Activated naive CD8-positive, alpha-beta T cell treated with anti-CD3 and anti-CD28 coated beads, Interleukin-2, amount 10 ng/mL, durations not matched to agents 7 days and 5 days (primary cell): ENCODE measurements around the gene TTLL13. TPM values are rescaled to one million over a fixed set of nuclear protein-coding genes. Genes with fewer than 3 reads are reported as not detected.
"Not testable (repeated sequence)": the region's sequence is repeated elsewhere in the genome, so short reads cannot be mapped to it uniquely, and the experiment has no call there.

Source experiments
- ATAC-seq: fragments of 150-1000 bp; cut with Tn5 transposase; one replicate; pipeline ENCODE4 v1.10.0; 2021; ENCODE audit warnings: low read depth, moderate library complexity
- POLR2A ChIA-PET: fragments of 350-600 bp; sonication (Branson Sonifier 250); formaldehyde crosslinking; loops from one replicate; lab custom pipeline; 2021; ENCODE audit warnings: antibody characterized with exemption; lab: Charles Lee
- DNase-seq: peaks from one replicate; pipeline ENCODE4 v3.0.0; 2021
- H3K27ac Mint-ChIP-seq: one replicate; pipeline ENCODE4 v1.8.0; 2022; ENCODE audit warnings: mild to moderate bottlenecking, mixed read lengths
- H3K27me3 Mint-ChIP-seq: one replicate; pipeline ENCODE4 v1.8.0; 2022; ENCODE audit warnings: mild to moderate bottlenecking, moderate library complexity, mixed read lengths
- H3K36me3 Mint-ChIP-seq: one replicate; pipeline ENCODE4 v1.8.0; 2021; ENCODE audit warnings: mild to moderate bottlenecking, mixed read lengths
- H3K4me1 Mint-ChIP-seq: one replicate; pipeline ENCODE4 v1.8.0; 2021; ENCODE audit warnings: mixed read lengths
- H3K4me3 Mint-ChIP-seq: one replicate; pipeline ENCODE4 v1.8.0; 2022; ENCODE audit warnings: mild to moderate bottlenecking, moderate library complexity, mixed read lengths
- H3K9me3 Mint-ChIP-seq: one replicate; pipeline ENCODE4 v1.8.0; 2021; ENCODE audit warnings: mixed read lengths
- total RNA-seq, 2 experiments: library from RNA; stranded (reverse); gene quantifications; one replicate each; pipeline ENCODE4 v1.2.3, GENCODE V29; 2021

TTLL13 gene
- total RNA-seq, 2 experiments from 2014 or later: 0.47 to 1.5 TPM

DNA sequence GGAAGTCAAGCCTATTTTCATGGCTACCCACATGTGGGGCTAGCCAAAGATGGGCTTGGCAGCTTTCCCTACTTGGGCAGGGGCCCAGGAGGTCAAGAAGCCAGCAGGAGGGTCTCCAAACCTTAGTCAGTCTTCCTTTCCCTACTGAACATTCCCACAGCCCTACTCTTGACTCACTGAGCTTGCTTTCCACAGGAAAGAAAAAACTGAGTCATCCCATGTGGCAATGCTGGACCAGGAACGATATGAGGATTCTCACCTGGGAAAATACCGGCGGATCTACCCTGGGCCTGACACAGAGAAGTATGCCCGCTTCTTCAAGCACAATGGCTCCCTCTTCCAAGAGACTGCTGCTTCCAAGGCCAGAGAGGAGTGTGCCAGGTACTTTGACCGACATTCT, 12.5 kb downstream of the TTLL13 start:
- ATAC-seq: no peak
- Mint-ChIP-seq H3K27ac (no peak overlapping the region), H3K27me3 (no peaks in the 10 kb centered on the region), H3K4me1 (peaks cover 10% of the 10 kb centered on the region), H3K4me3 (no peak overlapping the region), H3K9me3 (no peaks in the 10 kb centered on the region), H3K36me3 (no peaks in the 10 kb centered on the region)
- DNase-seq: no peak
- POLR2A ChIA-PET: interaction anchor here (2.8 kb wide), 1 partner anchor 28 kb away, joined by 9 read pairs; the partner anchor contains the start of genes CIB1 and GDPGP1

DNA sequence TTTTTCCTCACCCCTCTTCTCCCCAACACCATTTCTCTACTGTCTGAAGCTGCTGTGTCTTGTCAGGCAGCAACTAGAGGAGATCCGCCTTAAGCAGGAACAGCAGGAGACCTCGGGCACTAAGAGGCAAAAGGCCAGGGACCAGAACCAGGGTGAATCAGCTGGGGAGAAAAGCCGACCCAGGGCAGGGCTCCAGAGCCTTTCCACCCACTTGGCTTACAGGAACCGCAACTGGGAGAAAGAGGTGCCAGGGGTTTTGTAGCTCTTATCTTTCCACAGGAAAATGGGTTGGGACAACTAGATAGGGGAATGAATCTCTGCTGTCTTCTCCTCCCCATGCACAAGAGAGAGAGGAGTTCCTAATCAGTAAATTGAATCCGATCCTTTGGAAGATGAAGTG, 13.1 kb downstream of the TTLL13 start:
- Mint-ChIP-seq H3K9me3 (no peaks in the 10 kb centered on the region), H3K4me1 (peaks cover 16% of the 10 kb centered on the region), H3K4me3 (no peak overlapping the region), H3K36me3 (no peaks in the 10 kb centered on the region), H3K27me3 (no peaks in the 10 kb centered on the region), H3K27ac (no peak overlapping the region)
- ATAC-seq (no peak), DNase-seq (no peak)
- POLR2A ChIA-PET: interaction anchor here (1.2 to 2.8 kb wide), 2 partner anchors 13 to 29 kb away, joined by 3 to 9 read pairs; partner anchors contain the start of genes CIB1, GDPGP1 and TTLL13

DNA sequence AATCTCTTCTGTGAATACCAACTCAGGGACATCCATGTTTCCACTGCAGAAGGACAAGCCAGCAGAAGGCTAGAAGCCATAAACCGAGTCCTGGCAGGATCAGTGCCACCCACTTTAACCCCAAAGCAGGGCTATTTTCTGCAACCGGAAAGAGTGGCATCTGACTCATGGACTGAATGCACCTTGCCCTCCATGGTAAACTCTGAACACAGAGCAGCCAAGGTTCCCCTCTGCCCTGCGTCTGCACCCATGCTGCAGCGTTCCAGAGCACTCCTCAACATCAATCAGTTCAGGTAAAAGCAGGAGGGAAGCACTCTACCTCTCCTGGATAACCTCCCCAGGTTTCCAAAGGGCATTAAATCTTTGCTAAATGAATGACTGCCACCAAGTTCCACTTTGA, 15.3 kb downstream of the TTLL13 start:
- no peaks in the 10 kb centered on the region for H3K27me3 Mint-ChIP-seq
- POLR2A ChIA-PET: interaction anchor here (2.8 kb wide), 1 partner anchor 31 kb away, joined by 9 read pairs; the partner anchor contains the start of genes CIB1 and GDPGP1
- ATAC-seq (no peak), DNase-seq (peak; percentile 33)
- H3K4me3 Mint-ChIP-seq: peak overlapping the region; percentile 96
- peaks cover 9% of the 10 kb centered on the region for H3K36me3 Mint-ChIP-seq
- no peaks in the 10 kb centered on the region for H3K9me3 Mint-ChIP-seq
- peaks cover 27% of the 10 kb centered on the region for H3K4me1 Mint-ChIP-seq
- H3K27ac Mint-ChIP-seq: peak overlapping the region; percentile 98

DNA sequence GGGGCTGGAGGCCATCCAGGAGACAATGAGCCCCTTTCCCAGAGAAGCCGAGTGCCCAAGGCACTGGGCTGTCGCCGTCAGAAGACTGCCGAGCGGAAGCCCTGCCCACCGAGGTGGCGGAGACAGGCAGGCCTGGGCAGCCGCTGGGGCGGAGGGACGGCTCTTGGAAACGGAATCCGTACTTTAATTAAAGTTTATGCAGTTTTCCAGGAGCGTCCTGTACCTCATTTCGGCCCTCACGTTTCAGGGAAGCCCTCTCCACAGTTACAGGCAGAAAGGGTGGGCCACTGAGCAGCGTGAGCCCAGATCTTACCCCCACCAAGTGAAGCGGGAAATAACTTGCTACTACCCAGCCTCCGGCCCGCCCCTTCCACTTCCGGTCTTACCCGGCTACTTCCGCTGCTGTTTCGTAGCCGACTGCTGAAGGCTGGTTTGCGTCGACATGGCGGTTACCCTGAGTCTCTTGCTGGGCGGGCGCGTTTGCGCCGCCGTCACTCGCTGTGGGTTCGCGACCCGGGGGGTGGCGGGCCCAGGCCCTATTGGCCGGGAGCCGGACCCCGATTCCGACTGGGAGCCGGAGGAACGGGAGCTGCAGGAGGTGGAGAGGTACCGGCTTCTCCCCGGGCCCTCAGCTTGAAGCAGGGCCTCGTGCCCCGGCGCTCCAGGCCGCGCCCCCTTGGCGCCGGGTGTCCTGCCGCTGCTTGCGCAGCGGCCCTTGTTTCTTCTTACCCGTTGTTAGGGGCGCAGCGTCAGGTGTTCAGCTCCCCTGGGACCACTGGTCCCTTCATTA, 16.1 kb downstream of the TTLL13 start, which contains the start of gene NGRN:
NGRN (plus strand) TSS at position 402 of the 790 bp plus-strand sequence; CDS start at position 443, 41 bp downstream.
- Mint-ChIP-seq H3K27me3 (no peaks in the 10 kb centered on the region), H3K4me1 (peaks cover 32% of the 10 kb centered on the region)

DNA sequence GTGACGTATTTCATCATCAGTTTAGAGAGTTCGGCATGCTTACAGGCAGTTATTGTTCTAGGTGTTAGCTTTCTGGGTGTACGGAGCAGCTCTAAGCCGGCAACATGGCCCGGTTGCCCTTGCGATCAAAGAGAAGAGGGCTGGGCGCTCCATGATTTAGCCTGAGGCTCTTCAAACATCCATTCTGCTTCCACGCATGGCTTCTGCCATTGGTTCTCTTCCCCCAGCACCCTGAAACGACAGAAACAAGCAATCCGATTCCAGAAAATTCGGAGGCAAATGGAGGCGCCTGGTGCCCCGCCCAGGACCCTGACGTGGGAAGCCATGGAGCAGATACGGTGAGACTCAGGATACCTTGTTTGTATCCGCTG, 16.7 kb downstream of the TTLL13 start:
- H3K9me3 Mint-ChIP-seq: no peaks in the 10 kb centered on the region
- peak overlapping the region; percentile 98 for H3K27ac Mint-ChIP-seq
- DNase-seq (peak; percentile 67), ATAC-seq (peak; percentile 22)
- peak overlapping the region; percentile 96 for H3K4me3 Mint-ChIP-seq
- no peaks in the 10 kb centered on the region for H3K27me3 Mint-ChIP-seq
- peaks cover 15% of the 10 kb centered on the region for H3K36me3 Mint-ChIP-seq
- peaks cover 33% of the 10 kb centered on the region for H3K4me1 Mint-ChIP-seq
- POLR2A ChIA-PET: interaction anchor here (0.7 to 1.4 kb wide), 10 partner anchors 14 to 1214 kb away, joined by 3 to 29 read pairs (median 3); partner anchors contain the start of genes CIB1, GDPGP1, HDDC3 and IQGAP1

More for the DNA sequence above, 16.1 kb downstream of the TTLL13 start, which contains the start of gene NGRN:
- Mint-ChIP-seq H3K4me3 (peak within 1 kb of the TSS; percentile 96), H3K27ac (peak within 1 kb of the TSS; percentile 98), H3K9me3 (no peaks in the 10 kb centered on the region), H3K36me3 (peaks cover 15% of the 10 kb centered on the region)
- peak; percentile 93 for DNase-seq
- POLR2A ChIA-PET: interaction anchor here (0.7 to 1.4 kb wide), 10 partner anchors 13 to 1214 kb away, joined by 3 to 29 read pairs (median 3); partner anchors contain the start of genes CIB1, GDPGP1, HDDC3 and IQGAP1
- ATAC-seq: peak; percentile 89

DNA sequence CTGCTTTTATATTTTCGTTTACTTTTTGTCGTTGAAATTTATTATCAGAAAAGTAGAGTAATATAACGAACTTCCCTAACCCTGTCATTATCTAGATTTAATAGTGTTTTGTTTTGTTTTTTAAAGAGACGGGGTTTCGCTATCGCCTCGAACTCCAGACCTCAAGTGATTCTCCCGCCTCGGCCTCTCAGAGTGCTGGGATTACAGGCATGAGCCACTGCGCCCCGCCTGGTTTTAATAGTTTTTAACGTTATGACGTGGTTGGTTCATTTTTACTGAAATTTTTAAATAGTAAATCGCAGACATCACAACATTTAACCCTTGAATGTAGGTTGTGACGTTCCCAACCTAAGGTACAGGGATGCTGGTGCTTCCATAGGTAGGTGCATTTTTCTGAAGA, 17.1 kb downstream of the TTLL13 start:
- peak overlapping the region; percentile 98 for H3K27ac Mint-ChIP-seq
- POLR2A ChIA-PET: interaction anchor here (0.7 to 1.4 kb wide), 7 partner anchors 14 to 666 kb away, joined by 3 to 29 read pairs (median 4); partner anchors contain the start of genes CIB1, GDPGP1, HDDC3 and IQGAP1
- peak overlapping the region; percentile 96 for H3K4me3 Mint-ChIP-seq
- no peak for DNase-seq
- no peaks in the 10 kb centered on the region for H3K9me3 Mint-ChIP-seq
- no peaks in the 10 kb centered on the region for H3K27me3 Mint-ChIP-seq
- peaks cover 37% of the 10 kb centered on the region for H3K4me1 Mint-ChIP-seq
- no peak for ATAC-seq
- peaks cover 17% of the 10 kb centered on the region for H3K36me3 Mint-ChIP-seq

DNA sequence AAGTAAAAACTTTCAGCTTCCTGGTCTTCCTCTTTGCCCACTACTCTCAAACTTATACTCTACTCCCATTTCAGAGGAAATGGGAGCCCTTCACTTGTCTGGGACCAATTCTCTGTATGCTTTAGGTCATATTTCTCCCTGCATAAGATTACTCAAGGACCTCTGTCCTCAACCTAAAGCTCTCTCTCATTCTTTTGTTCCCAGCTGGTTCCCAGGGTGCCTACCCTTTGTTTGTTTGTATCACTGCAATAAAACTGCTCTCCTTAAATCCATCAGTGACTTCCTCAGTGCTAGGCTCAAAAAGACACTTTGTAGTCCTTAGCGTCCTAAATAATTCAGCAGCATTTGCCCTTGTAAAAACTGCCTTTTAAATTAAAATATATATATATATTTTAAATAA, 19.1 kb downstream of the TTLL13 start:
- H3K27me3 Mint-ChIP-seq: no peaks in the 10 kb centered on the region
- ATAC-seq (no peak), DNase-seq (no peak)
- peaks cover 20% of the 10 kb centered on the region for H3K36me3 Mint-ChIP-seq
- H3K27ac Mint-ChIP-seq: peak overlapping the region; percentile 52
- POLR2A ChIA-PET: interaction anchor here (1.0 to 2.3 kb wide), 3 partner anchors 35 to 68 kb away, joined by 4 to 9 read pairs (median 8); partner anchors contain the start of genes CIB1, GDPGP1 and SEMA4B
- peaks cover 42% of the 10 kb centered on the region for H3K4me1 Mint-ChIP-seq
- no peaks in the 10 kb centered on the region for H3K9me3 Mint-ChIP-seq
- peak overlapping the region; percentile 59 for H3K4me3 Mint-ChIP-seq

DNA sequence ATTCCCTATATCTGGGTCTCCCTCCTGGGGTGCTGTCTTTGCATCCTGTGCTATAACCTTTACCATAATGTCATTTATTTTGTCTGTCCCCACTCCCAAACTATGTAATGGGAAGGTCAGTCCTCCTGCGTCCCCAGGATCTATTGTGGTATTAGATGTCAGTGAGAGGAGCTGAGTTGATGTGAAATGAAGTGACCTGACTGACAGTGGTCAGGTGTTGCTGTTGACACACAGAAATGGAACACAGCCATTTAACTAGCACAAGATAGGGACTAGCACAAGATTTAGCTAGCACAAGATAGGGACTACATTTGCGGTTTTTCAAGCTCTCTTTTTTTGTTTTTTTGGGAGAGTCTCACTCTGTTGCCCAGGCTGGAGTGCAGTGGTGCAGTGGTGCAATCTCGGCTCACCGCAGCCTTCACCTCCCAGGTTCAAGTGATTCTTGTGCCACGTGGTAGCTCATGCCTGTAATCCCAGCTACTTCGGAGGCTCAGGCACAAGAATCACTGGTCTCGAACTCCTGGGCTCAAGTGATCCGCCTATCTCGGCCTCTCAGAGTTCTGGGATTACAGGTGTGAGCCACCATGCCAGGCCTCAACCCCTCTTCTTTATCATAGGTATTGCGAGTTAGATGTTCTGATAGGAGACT, 21.3 kb downstream of the TTLL13 start:
- peaks cover 24% of the 10 kb centered on the region for H3K36me3 Mint-ChIP-seq
- no peaks in the 10 kb centered on the region for H3K9me3 Mint-ChIP-seq
- H3K4me3 Mint-ChIP-seq: no peak overlapping the region
- no peak for ATAC-seq
- no peaks in the 10 kb centered on the region for H3K27me3 Mint-ChIP-seq
- no peak for DNase-seq
- H3K4me1 Mint-ChIP-seq: peaks cover 34% of the 10 kb centered on the region
- POLR2A ChIA-PET: interaction anchor here (0.5 kb wide), 2 partner anchors 10 to 12 kb away, joined by 4 to 5 read pairs; no protein-coding TSS in a partner anchor
- no peak overlapping the region for H3K27ac Mint-ChIP-seq

DNA sequence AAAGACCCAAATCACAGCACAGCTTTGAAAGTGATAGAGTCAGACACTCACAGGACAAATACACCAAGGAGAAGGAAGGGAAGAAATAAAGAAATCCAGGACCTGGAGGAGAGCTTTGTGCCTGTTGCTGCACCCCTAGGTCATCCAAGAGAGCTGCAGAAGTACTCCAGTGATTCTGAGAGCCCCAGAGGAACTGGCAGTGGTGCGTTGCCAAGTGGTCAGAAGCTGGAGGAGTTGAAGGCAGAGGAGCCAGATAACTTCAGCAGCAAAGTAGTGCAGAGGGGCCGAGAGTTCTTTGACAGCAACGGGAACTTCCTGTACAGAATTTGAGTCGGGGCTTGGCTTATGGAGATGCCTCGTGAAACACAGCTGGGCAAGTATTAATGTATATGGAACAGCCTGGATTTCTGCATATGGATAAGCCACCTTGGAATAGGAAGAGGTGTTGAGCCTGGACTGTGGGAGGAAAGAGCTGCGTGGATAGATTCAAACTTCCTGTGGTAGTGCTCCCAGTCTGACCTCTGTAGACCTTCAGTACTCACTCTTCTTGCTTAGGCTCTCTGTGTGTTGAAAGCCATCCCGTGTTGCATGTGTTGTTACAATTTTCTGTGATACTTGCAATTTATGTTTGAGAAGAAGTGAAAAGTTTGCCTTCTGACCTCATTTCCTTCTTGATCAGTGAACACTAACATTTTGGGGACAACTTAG, 22.3 kb downstream of the TTLL13 start:
- Mint-ChIP-seq H3K36me3 (peaks cover 26% of the 10 kb centered on the region), H3K4me1 (peaks cover 36% of the 10 kb centered on the region), H3K27ac (no peak overlapping the region), H3K4me3 (no peak overlapping the region), H3K27me3 (no peaks in the 10 kb centered on the region), H3K9me3 (no peaks in the 10 kb centered on the region)
- ATAC-seq: no peak
- POLR2A ChIA-PET: interaction anchor here (0.8 kb wide), 1 partner anchor 38 kb away, joined by 3 read pairs; the partner anchor contains the start of genes CIB1 and GDPGP1
- DNase-seq: peak; percentile 7

DNA sequence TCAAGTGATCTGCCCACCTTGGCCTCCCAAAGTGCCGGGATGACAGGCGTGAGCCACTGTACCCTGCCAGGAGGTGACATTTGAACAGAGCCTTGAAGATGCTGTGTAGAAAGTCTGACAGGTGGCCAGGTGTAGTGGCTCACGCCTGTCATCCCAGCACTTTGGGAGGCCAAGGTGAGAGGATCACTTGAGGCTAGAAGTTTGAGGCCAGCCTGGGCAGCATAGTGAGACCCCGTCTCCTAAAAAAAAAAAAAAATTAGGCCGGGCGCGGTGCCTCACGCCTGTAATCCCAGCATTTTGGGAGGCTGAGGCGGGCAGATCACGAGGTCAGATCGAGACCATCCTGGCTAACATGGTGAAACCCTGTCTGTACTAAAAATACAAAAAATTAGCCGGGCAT, 29.1 kb downstream of the TTLL13 start:
- H3K27ac Mint-ChIP-seq, H3K4me1 Mint-ChIP-seq, ATAC-seq, DNase-seq, H3K27me3 Mint-ChIP-seq, H3K36me3 Mint-ChIP-seq, H3K9me3 Mint-ChIP-seq, POLR2A ChIA-PET, H3K4me3 Mint-ChIP-seq: not testable (repeated sequence)

DNA sequence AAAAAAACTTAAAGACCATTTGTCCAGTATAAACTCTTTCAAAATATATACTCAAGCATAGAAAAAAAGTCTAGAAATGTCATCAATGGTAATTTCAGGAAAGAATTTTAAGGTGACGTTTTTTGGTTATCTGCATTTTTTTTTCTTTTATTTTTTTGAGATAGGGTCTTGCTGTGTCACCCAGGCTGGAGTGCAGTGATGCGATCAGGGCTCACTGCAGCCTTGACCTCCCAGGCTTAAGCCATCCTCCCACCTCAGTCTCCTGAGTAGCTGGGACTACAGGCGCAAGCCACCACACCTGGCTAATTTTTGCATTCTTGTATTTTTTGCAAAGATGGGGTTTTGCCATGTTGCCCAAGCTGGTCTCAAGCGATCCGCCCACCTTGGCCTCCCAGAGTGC, 31.4 kb downstream of the TTLL13 start:
- not testable (repeated sequence) for H3K4me3 Mint-ChIP-seq, DNase-seq, H3K27ac Mint-ChIP-seq, H3K4me1 Mint-ChIP-seq, H3K36me3 Mint-ChIP-seq, ATAC-seq, H3K9me3 Mint-ChIP-seq, H3K27me3 Mint-ChIP-seq
- POLR2A ChIA-PET: interaction anchor here (0.6 kb wide), 1 partner anchor 160 kb away, joined by 3 read pairs; no protein-coding TSS in a partner anchor

DNA sequence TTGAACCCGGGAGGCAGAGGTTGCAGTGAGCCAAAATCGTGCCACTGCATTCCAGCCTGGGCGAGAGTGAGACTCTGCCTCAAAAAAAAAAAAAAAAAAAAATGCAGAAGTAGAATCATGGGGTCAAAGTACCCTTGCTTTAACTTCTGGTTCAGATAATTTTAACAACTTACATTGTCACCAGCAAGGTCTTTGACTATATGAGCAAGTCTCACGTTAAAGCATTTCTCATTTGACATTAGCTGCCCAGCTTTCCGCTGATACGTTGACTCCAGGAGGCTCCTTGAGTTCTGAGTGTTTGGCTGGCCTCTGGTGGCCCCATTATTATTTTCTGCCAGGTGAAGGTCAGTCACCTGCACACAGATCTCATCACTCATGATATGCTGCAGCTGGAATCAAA, 32.3 kb downstream of the TTLL13 start:
- not testable (repeated sequence) for H3K27ac Mint-ChIP-seq, H3K9me3 Mint-ChIP-seq, H3K27me3 Mint-ChIP-seq, H3K36me3 Mint-ChIP-seq, DNase-seq, ATAC-seq, H3K4me1 Mint-ChIP-seq, H3K4me3 Mint-ChIP-seq
- POLR2A ChIA-PET: interaction anchor here (0.7 kb wide), 1 partner anchor 12 kb away, joined by 5 read pairs; no protein-coding TSS in a partner anchor
